Esophagus squamous epithelium (tissue), 5 donors: ENCODE results near the gene GNB2. TPM values are rescaled to one million over a fixed set of nuclear protein-coding genes. Genes with fewer than 3 reads are reported as not detected.
"Not testable (repeated sequence)": the region's sequence is repeated elsewhere in the genome, so short reads cannot be mapped to it uniquely, and the experiment has no call there.

Experiments used
- DNase-seq: peaks from one replicate; lab custom pipeline; 2025; lab: John Stamatoyannopoulos, UW
- H3K27ac ChIP-seq, 4 donors: fragments of 200-600 bp; sonication (generic); one replicate each; pipeline ENCODE4 v1.5.1; 2016 to 2019; ENCODE audit warnings: mild to moderate bottlenecking in 1 of 4
- H3K27me3 ChIP-seq, 4 donors: fragments of 200-600 bp; sonication (generic); 1 replicate in 3 of 4; 2 replicates in 1 of 4; pipeline versions ENCODE4 v1.5.1 to v1.6.0; 2017 to 2021; ENCODE audit warnings: antibody characterized with exemption in 1 of 4
- H3K36me3 ChIP-seq, 3 donors: fragments of 200-600 bp; sonication (generic); one replicate each; pipeline ENCODE4 v1.5.1; 2016 to 2019
- H3K4me1 ChIP-seq, 3 donors: fragments of 200-600 bp; sonication (generic); one replicate each; pipeline ENCODE4 v1.5.1; 2017 to 2019
- H3K4me3 ChIP-seq, 4 donors: fragments of 200-600 bp; sonication (generic); 1 replicate in 3 of 4; 2 replicates in 1 of 4; pipeline ENCODE4 v1.5.1; 2016 to 2019; ENCODE audit warnings: mild to moderate bottlenecking in 2 of 4, moderate library complexity in 1 of 4
- H3K9me3 ChIP-seq, 3 donors: fragments of 200-600 bp; sonication (generic); one replicate each; pipeline ENCODE4 v1.5.1; 2016 to 2019
- POLR2A ChIP-seq, 4 donors: fragments of 450-650 bp; IDR thresholded peaks; one replicate each; pipeline ENCODE4 v1.6.1; 2017; ENCODE audit warnings: antibody characterized with exemption in 4 of 4, mild to moderate bottlenecking in 4 of 4, moderate library complexity in 3 of 4
- WGBS, 2 donors: methylation state at CpG; one replicate each; pipeline ENCODE4 v1.1.5; 2018; 5-methylcytosine and 5-hydroxymethylcytosine counted together
- intact Hi-C: fragments of 100-400 bp; cut with DNase I; formaldehyde crosslinking; loops from one replicate; pipeline ENCODE4 v1.15.0; 2022
- total RNA-seq, 4 donors: library from RNA; depleted of rRNA; stranded (reverse); fragments of >200 nt; gene quantifications; one replicate each; pipeline ENCODE4 v1.1.0, GENCODE V29; 2016
- TF ChIP-seq, protein P1 (sequence below), 6 experiments: fragments of 450-650 bp in 4 of 6; fragments of 200-600 bp in 2 of 6; sonication (generic) in 2 of 6; IDR thresholded peaks; one replicate each; pipeline ENCODE4 v1.5.1; 2016 to 2019; ENCODE audit warnings: antibody characterized with exemption in 6 of 6, mild to moderate bottlenecking in 4 of 6, moderate library complexity in 4 of 6
- donor health status: DM: yes; HTN: yes; CAD: no.

The GNB2 gene
- total RNA-seq, 4 donors from 2014 or later: 186 to 306 (median 226) TPM

DNA sequence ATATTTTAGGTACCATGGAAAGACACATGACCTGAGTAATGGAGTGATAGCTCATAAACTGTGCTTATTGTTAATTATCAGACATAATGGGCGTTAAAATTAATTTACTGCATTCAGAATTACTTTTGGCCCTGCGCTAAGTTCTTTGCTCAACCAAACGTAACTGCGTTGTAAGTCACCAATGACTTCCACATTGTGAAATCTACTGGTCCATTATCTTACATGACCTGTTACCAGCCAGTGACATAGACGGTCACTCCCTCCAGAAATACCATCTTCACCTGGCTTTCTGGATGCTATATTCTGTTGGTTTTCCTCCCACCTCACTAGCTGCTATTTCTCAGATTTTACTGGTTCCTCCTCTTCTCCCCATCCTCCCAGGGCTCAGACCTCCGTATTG is 25.5 kb downstream of the GNB2 start:
- no peak for TF ChIP-seq POLR2A (IDR thresholded peaks at IDR 0.05)
- TF ChIP-seq, protein P1, sequence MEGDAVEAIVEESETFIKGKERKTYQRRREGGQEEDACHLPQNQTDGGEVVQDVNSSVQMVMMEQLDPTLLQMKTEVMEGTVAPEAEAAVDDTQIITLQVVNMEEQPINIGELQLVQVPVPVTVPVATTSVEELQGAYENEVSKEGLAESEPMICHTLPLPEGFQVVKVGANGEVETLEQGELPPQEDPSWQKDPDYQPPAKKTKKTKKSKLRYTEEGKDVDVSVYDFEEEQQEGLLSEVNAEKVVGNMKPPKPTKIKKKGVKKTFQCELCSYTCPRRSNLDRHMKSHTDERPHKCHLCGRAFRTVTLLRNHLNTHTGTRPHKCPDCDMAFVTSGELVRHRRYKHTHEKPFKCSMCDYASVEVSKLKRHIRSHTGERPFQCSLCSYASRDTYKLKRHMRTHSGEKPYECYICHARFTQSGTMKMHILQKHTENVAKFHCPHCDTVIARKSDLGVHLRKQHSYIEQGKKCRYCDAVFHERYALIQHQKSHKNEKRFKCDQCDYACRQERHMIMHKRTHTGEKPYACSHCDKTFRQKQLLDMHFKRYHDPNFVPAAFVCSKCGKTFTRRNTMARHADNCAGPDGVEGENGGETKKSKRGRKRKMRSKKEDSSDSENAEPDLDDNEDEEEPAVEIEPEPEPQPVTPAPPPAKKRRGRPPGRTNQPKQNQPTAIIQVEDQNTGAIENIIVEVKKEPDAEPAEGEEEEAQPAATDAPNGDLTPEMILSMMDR (IDR thresholded peaks at IDR 0.05): no peak
- intact Hi-C loops: loop anchor here (5.0 to 10.0 kb wide), 2 partner anchors 158 to 224 kb away; partner anchors contain the start of gene TSC22D4

DNA sequence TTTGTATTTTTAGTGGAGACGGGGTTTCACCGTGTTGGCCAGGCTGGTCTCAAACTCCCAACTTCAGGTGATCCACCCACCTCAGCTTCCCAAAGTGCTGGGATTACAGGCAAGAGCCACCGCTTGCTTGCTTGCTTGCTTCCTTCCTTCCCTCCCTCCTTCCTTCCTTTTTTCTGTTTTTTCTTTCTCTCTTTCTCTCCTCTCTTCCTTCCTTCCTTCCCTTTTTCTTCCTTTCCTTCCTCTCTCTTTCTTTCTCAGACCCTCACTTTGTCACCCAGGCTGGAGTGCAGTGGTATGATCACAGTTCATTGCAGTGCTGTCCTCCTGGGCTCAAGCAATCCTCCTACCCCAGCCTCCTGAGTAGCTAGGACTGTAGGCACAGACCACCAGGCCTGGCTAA is 27.5 kb downstream of the GNB2 start:
- WGBS, 2 donors: 43 to 75% methylated on average over 3 of the region's 3 CpGs
- not testable (repeated sequence) for H3K36me3 ChIP-seq, H3K27me3 ChIP-seq

More for the DNA sequence above, 25.5 kb downstream of the GNB2 start:
- Histone ChIP-seq H3K9me3 (no peaks in the 10 kb centered on the region), H3K36me3 (no peaks in the 10 kb centered on the region), H3K4me3 (no peak overlapping the region), H3K27ac (no peak overlapping the region), H3K4me1 (peaks cover 0 to 10% (median 7%) of the 10 kb centered on the region in 3 donors), H3K27me3 (peaks cover 0 to 7% (median 0%) of the 10 kb centered on the region in 4 donors)
- no peak for DNase-seq
- WGBS, 2 donors: 72 to 74% methylated on average over 5 of the region's 6 CpGs

DNA sequence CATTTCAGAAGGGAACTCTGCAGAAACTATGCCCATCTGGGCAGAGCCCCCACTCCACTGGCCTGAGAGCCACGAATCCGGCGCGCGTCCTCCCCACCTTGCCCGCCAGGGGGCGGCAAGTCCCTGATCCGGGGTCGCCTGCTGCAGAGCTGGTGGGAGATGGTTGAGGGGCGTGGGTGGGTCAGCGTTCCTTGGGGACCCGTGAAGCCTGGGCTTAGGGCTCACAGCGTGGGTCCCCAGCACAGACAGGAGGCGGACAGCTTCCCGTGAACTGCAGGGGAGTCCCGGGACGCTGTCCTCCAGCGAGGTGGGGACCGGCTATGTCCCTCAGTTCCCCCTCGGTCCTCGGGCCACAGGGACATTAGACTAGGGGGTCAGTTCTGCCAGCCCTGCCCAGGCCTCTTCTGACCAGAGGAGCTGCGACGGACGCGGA is 31.8 kb downstream of the GNB2 start:
- Histone ChIP-seq H3K36me3 (peaks cover 0 to 25% (median 0%) of the 10 kb centered on the region in 3 donors), H3K9me3 (no peaks in the 10 kb centered on the region), H3K4me1 (peaks cover 13 to 28% (median 13%) of the 10 kb centered on the region in 3 donors), H3K27ac (peak overlapping the region; percentile 92 to 98 (median 92)), H3K4me3 (peak overlapping the region; percentile 80 to 96 (median 82)), H3K27me3 (no peaks in the 10 kb centered on the region)
- WGBS, 2 donors: 0% methylated on average over 1 to 3 of the region's 25 CpGs
- intact Hi-C loops: no loop called here
- no peak for DNase-seq
- no peak for TF ChIP-seq POLR2A (IDR thresholded peaks at IDR 0.05)
- TF ChIP-seq, protein P1 (IDR thresholded peaks at IDR 0.05): peak; percentile 82 to 97 (median 88)

More for the DNA sequence above, 27.5 kb downstream of the GNB2 start:
- DNase-seq, intact Hi-C loops, H3K27ac ChIP-seq, H3K9me3 ChIP-seq, H3K4me1 ChIP-seq, H3K4me3 ChIP-seq: not testable (repeated sequence)

DNA sequence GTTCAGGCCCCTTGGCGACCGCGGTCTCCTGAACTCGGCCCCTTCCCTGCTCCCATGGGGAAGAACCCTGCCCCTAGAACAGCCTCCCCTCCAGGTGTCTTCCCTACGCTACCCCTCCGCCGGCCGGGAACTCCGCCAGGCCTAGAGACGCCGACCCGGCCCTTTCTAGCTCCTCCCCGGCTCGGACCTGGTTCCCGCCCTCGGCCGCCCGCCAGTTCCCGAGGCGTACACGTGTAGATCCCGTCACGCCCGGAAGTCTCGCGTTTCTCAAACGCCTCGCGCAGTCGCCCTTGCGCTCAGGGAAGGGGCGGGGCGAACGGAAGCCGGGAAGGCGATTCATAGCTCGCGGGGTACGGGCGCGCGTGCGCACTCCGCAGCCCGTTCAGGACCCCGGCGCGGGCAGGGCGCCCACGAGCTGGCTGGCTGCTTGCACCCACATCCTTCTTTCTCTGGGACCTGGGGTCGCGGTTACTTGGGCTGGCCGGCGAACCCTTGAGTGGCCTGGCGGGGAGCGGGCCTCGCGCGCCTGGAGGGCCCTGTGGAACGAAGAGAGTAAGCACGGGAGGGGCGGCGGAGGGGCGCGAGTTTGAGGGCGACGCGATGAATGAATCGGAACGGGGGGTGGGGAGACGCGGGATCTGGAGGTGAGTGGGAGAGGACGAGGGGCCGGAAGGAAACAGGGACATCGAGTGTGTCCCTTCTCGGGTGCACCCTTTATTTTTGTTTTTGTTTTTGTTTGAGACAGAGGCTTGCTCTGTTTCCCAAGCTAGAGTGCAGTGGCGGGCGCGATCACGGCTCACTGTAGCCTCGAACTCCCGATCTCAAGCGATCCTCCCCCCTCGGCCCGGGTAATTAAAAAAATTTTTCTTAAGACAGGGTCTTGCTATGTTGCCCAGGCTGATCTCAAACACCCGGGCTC is 32.5 kb downstream of the GNB2 start, which contains the start of gene POP7:
POP7 (plus strand) TSS at position 369 of the 919 bp plus-strand sequence. CDS start 710 bp downstream, outside the sequence.
- H3K36me3 ChIP-seq: peaks cover 0 to 25% (median 0%) of the 10 kb centered on the region in 3 donors
- H3K27ac ChIP-seq: peak within 1 kb of the TSS; percentile 92 to 98 (median 92)
- TF ChIP-seq, protein P1 (IDR thresholded peaks at IDR 0.05): peak in 1 of 6 experiments; percentile 17
- TF ChIP-seq POLR2A (IDR thresholded peaks at IDR 0.05): peak in 3 of 4 donors; percentile 28 to 80 (median 50)
- peaks cover 13 to 28% (median 13%) of the 10 kb centered on the region in 3 donors for H3K4me1 ChIP-seq
- peak within 1 kb of the TSS; percentile 80 to 96 (median 82) for H3K4me3 ChIP-seq
- DNase-seq: peak; percentile 89
- intact Hi-C loops: no loop called here
- H3K27me3 ChIP-seq: no peaks in the 10 kb centered on the region
- no peaks in the 10 kb centered on the region for H3K9me3 ChIP-seq
- WGBS, 2 donors: 0 to 1% methylated on average over 28 to 42 of the region's 86 CpGs

DNA sequence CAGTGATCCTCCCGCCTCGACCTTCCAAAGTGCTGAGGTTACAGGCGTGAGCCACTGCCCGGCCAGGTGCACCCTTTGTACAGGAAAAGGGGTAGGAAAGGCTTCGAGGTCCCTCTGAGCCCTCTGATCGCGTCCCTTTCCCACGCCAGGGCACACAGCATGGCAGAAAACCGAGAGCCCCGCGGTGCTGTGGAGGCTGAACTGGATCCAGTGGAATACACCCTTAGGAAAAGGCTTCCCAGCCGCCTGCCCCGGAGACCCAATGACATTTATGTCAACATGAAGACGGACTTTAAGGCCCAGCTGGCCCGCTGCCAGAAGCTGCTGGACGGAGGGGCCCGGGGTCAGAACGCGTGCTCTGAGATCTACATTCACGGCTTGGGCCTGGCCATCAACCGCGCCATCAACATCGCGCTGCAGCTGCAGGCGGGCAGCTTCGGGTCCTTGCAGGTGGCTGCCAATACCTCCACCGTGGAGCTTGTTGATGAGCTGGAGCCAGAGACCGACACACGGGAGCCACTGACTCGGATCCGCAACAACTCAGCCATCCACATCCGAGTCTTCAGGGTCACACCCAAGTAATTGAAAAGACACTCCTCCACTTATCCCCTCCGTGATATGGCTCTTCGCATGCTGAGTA is 33.3 kb downstream of the GNB2 start:
- TF ChIP-seq, protein P1 (IDR thresholded peaks at IDR 0.05): no peak
- TF ChIP-seq POLR2A (IDR thresholded peaks at IDR 0.05): no peak
- WGBS, 2 donors: 2 to 41% methylated on average over 12 to 24 of the region's 34 CpGs
- intact Hi-C loops: no loop called here
- Histone ChIP-seq H3K36me3 (peaks cover 0 to 25% (median 0%) of the 10 kb centered on the region in 3 donors), H3K27ac (peak overlapping the region; percentile 92 to 98 (median 92)), H3K4me1 (peaks cover 13 to 28% (median 13%) of the 10 kb centered on the region in 3 donors), H3K4me3 (peak overlapping the region; percentile 80 to 96 (median 82)), H3K27me3 (no peaks in the 10 kb centered on the region), H3K9me3 (no peaks in the 10 kb centered on the region)
- no peak for DNase-seq
